GM12878 (cell line): ENCODE results near the gene LRRC19.

Source experiments
- CHD2 ChIP-seq: IDR thresholded peaks from 2 replicates; pipeline ENCODE4 v1.6.1; 2011; ENCODE audit warnings: low read depth, low read length, improper control_type of control experiment, borderline replicate concordance
- POLR2A ChIP-seq: IDR thresholded peaks from 2 replicates; pipeline ENCODE4 v1.6.1; 2011; ENCODE audit warnings: low read depth, mild to moderate bottlenecking, low read length
- USF2 ChIP-seq: IDR thresholded peaks from 2 replicates; pipeline ENCODE4 v1.6.1; 2011; ENCODE audit warnings: low read depth, low read length, improper control_type of control experiment, borderline replicate concordance

GRCh38 chr9:27029186-27029585, 23.7 kb upstream of the LRRC19 start:
- TF ChIP-seq CHD2 (no peak), POLR2A (no peak), USF2 (no peak)
